GM23338 (cell line): Measurements from ENCODE around the gene OXT.

Source experiments
- CREB1 ChIP-seq: fragments of 250-450 bp; sonication (Bioruptor Pico); IDR thresholded peaks from 2 replicates; pipeline ENCODE4 v1.5.0; 2020; ENCODE audit warnings: low read depth, mild to moderate bottlenecking, moderate library complexity
- EZH2 ChIP-seq: fragments of 200-600 bp; sonication (generic); IDR thresholded peaks from one replicate; pipeline ENCODE4 v1.8.0; 2017; ENCODE audit warnings: antibody characterized with exemption, mild to moderate bottlenecking, low read depth; ENCODE audit not compliant: unreplicated experiment
- EZH2phosphoT487 ChIP-seq: fragments of 200-600 bp; sonication (generic); IDR thresholded peaks from one replicate; pipeline ENCODE4 v1.8.1; 2018; ENCODE audit warnings: antibody characterized with exemption; ENCODE audit not compliant: unreplicated experiment
- JUNB ChIP-seq: IDR thresholded peaks from one replicate; pipeline ENCODE4 v1.6.1; 2016; ENCODE audit warnings: antibody characterized with exemption; ENCODE audit not compliant: unreplicated experiment
- NANOG ChIP-seq: IDR thresholded peaks from 2 replicates; pipeline ENCODE4 v1.6.1; 2016; ENCODE audit warnings: antibody characterized with exemption, borderline replicate concordance
- POLR2AphosphoS5 ChIP-seq: IDR thresholded peaks from 2 replicates; pipeline ENCODE4 v1.6.1; 2016; ENCODE audit warnings: antibody characterized with exemption, low read depth
- STAT1 ChIP-seq: IDR thresholded peaks from one replicate; pipeline ENCODE4 v1.6.1; 2016; ENCODE audit warnings: antibody characterized with exemption; ENCODE audit not compliant: unreplicated experiment
- ZNF114 ChIP-seq: fragments of 250-450 bp; sonication (Bioruptor Pico); IDR thresholded peaks from 2 replicates; pipeline ENCODE4 v1.5.0; 2020; ENCODE audit warnings: mild to moderate bottlenecking, moderate library complexity
- ZNF331 ChIP-seq: fragments of 250-450 bp; sonication (Bioruptor Pico); IDR thresholded peaks from 2 replicates; pipeline ENCODE4 v1.5.0; 2020; ENCODE audit warnings: low read depth, mild to moderate bottlenecking, moderate library complexity
- ZNF462 ChIP-seq: fragments of 250-450 bp; sonication (Bioruptor Pico); IDR thresholded peaks from 2 replicates; pipeline ENCODE4 v1.5.0; 2020; ENCODE audit warnings: mild to moderate bottlenecking, moderate library complexity
- TF ChIP-seq, protein P1 (sequence below), 2 experiments: fragments of 200-600 bp in 1 of 2; sonication (generic) in 1 of 2; conservative IDR thresholded peaks; 2 replicates each; pipeline versions ENCODE4 v1.5.1 to v1.6.1; 2016 to 2017; ENCODE audit warnings: antibody characterized with exemption in 2 of 2, low read depth in 2 of 2, mild to moderate bottlenecking in 2 of 2, moderate library complexity in 1 of 2
- TF ChIP-seq, protein P2 (sequence below): IDR thresholded peaks from one replicate; pipeline ENCODE4 v1.6.1; 2018; ENCODE audit warnings: antibody characterized with exemption; ENCODE audit not compliant: unreplicated experiment
- TF ChIP-seq, protein P3 (sequence below): IDR thresholded peaks from 2 replicates; pipeline ENCODE4 v1.6.1; 2016; ENCODE audit warnings: antibody characterized with exemption

- TF ChIP-seq JUNB (no peak), POLR2AphosphoS5 (no peak), EZH2 (no peak), EZH2phosphoT487 (no peak), CREB1 (CRISPR knock-in tag) (no peak), ZNF114 (no peak), STAT1 (no peak), NANOG (no peak), ZNF331 (no peak), ZNF462 (CRISPR knock-in tag) (no peak)
- TF ChIP-seq, protein P1, sequence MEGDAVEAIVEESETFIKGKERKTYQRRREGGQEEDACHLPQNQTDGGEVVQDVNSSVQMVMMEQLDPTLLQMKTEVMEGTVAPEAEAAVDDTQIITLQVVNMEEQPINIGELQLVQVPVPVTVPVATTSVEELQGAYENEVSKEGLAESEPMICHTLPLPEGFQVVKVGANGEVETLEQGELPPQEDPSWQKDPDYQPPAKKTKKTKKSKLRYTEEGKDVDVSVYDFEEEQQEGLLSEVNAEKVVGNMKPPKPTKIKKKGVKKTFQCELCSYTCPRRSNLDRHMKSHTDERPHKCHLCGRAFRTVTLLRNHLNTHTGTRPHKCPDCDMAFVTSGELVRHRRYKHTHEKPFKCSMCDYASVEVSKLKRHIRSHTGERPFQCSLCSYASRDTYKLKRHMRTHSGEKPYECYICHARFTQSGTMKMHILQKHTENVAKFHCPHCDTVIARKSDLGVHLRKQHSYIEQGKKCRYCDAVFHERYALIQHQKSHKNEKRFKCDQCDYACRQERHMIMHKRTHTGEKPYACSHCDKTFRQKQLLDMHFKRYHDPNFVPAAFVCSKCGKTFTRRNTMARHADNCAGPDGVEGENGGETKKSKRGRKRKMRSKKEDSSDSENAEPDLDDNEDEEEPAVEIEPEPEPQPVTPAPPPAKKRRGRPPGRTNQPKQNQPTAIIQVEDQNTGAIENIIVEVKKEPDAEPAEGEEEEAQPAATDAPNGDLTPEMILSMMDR (conservative IDR thresholded peaks at IDR 0.05; ENCODE audit: low read depth in 2 of 2) = no peak
- TF ChIP-seq, protein P2, sequence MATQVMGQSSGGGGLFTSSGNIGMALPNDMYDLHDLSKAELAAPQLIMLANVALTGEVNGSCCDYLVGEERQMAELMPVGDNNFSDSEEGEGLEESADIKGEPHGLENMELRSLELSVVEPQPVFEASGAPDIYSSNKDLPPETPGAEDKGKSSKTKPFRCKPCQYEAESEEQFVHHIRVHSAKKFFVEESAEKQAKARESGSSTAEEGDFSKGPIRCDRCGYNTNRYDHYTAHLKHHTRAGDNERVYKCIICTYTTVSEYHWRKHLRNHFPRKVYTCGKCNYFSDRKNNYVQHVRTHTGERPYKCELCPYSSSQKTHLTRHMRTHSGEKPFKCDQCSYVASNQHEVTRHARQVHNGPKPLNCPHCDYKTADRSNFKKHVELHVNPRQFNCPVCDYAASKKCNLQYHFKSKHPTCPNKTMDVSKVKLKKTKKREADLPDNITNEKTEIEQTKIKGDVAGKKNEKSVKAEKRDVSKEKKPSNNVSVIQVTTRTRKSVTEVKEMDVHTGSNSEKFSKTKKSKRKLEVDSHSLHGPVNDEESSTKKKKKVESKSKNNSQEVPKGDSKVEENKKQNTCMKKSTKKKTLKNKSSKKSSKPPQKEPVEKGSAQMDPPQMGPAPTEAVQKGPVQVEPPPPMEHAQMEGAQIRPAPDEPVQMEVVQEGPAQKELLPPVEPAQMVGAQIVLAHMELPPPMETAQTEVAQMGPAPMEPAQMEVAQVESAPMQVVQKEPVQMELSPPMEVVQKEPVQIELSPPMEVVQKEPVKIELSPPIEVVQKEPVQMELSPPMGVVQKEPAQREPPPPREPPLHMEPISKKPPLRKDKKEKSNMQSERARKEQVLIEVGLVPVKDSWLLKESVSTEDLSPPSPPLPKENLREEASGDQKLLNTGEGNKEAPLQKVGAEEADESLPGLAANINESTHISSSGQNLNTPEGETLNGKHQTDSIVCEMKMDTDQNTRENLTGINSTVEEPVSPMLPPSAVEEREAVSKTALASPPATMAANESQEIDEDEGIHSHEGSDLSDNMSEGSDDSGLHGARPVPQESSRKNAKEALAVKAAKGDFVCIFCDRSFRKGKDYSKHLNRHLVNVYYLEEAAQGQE = no peak
- TF ChIP-seq, protein P3, sequence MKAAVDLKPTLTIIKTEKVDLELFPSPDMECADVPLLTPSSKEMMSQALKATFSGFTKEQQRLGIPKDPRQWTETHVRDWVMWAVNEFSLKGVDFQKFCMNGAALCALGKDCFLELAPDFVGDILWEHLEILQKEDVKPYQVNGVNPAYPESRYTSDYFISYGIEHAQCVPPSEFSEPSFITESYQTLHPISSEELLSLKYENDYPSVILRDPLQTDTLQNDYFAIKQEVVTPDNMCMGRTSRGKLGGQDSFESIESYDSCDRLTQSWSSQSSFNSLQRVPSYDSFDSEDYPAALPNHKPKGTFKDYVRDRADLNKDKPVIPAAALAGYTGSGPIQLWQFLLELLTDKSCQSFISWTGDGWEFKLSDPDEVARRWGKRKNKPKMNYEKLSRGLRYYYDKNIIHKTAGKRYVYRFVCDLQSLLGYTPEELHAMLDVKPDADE = no peak
Measured at GRCh38 chr20:3068075-3068474, 3.3 kb upstream of the OXT start.
